ENCODE results near the gene MCUB.

Gene MCUB

DNA sequence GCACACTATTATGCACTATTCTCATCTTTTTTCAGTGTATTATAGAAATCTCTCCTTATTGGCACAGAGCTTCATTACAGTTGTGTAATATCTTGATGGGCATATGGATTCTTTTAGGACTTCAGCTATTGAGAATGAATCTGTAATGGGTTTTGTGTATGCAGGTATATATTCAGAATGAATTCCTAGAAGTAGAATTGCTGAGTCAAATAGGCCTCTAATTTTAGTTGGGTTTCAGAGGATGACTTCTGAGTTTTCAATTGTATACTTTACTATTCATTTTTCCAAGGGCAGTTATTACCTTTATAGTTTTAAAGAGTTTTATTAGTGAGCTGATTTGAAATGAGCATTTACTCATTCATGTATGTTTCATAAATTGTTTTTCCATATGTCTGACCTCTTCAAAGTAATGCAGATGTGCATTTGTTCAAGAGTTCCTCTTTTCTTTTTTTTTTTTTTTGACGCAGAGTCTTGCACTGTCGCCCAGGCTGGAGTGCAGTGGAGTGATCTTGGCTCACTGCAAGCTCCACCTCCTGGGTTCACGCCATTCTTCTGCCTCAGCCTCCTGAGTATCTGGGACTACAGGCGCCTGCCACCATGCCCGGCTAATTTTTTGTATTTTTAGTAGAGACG, 123.7 kb downstream of the MCUB start:
- no peak for DNase-seq (ENCODE audit: low read depth)

DNA sequence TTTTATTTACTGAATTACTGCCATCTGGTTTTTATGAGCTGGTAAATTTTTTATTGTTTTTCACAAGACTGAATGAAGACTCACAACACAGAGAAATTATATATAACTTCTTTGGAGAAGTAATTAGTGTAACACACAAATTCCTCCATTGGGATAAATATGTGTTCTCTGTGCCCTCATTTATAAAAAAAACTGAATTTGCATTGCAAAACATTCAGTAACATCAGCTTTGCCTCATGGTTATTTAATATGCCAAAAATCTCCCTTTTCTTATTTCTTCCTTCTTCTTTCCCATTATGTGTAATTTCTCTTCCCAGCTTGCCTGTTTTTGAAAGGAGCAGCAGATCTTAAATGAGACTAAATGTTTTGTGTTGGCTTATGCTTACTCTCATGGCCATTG, 124.7 kb downstream of the MCUB start:
- no peak for DNase-seq (ENCODE audit: low read depth)

- DNase-seq (ENCODE audit: low read depth) = no peak
These were observed 130.8 kb downstream of the MCUB start for GRCh38 chr4:109690690-109691410.

GRCh38 chr4:109691411-109691920, 131.4 kb downstream of the MCUB start:
- no peak for DNase-seq (ENCODE audit: low read depth)

DNA sequence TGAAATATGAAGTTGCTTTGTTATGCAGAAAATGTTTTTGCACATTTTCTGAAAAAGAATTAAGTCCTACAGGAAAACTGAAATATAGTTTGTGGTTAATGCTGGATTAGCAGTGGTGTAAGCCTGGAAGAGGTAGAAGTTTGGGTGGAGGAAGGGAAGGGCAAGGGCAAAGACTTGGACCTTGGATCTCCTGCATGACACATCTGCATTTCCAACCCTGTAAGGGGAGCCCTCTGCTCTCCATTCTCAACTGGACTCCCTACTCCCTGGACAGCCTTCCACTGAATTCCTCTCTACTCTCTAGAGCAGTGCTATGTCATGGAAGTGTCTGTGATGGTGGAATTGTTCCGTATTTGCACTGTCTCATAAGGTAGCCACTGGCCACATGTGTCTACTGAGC, 138.6 kb downstream of the MCUB start:
- DNase-seq (ENCODE audit: low read depth) = no peak

GRCh38 chr4:109699553-109700225, 139.6 kb downstream of the MCUB start:
- DNase-seq (ENCODE audit: low read depth) = no peak

DNA sequence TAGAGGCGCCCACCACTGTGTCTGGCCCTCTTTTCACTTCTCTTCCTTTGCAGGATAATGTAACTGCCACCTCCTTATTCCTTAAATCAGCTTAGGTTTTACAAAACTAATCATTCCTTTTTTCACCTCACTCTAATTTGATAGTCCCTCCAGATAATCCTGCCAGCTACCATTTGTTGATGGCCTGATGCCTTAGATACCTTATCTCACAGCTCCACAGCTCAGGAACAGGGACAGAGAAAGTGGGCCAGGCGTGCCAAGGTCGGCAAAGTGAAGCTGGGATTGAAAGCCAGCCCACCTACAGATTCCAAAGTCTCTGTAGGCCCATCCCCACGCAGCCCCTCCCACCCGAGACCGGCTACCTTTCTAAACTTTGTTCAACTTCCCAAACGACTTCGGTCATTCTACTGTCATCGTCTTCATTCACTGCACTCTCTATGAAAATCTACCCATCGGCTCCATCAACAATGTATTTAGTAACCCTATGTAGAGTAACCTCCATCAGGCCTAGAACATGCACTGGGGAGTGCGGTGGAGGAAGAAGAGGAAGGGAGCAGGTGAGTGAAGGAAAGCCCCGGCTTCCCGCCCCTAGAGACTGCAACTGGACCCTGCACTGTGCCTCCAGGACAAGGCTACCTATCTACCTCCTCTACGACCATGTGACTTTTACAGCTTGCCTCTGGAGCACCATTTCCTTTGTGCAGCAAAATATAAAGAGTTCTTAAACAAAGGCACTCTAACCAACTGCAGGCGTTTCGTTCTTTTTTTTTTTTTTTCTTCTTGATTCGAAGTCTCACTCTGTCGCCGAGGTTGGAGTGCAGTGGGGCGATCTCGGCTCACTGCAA, 141.7 kb downstream of the MCUB start:
- DNase-seq (ENCODE audit: low read depth) = no peak

GRCh38 chr4:109702950-109703663, 143.1 kb downstream of the MCUB start, which contains the start of gene CASP6:
CASP6 (minus strand) TSS chr4:109703445; CDS start chr4:109703395, 50 bp downstream.
- peak; percentile 47 for DNase-seq (ENCODE audit: low read depth)

- DNase-seq (ENCODE audit: low read depth) = no peak
These were observed 143.8 kb downstream of the MCUB start for GRCh38 chr4:109703664-109704361.

GRCh38 chr4:109708435-109708834, 148.4 kb downstream of the MCUB start:
- DNase-seq (ENCODE audit: low read depth) = no peak

- no peak for DNase-seq (ENCODE audit: low read depth)
These were observed 148.9 kb downstream of the MCUB start for GRCh38 chr4:109708990-109709389.

GRCh38 chr4:109713500-109713899, 153.5 kb downstream of the MCUB start:
- DNase-seq (ENCODE audit: low read depth) = no peak

DNA sequence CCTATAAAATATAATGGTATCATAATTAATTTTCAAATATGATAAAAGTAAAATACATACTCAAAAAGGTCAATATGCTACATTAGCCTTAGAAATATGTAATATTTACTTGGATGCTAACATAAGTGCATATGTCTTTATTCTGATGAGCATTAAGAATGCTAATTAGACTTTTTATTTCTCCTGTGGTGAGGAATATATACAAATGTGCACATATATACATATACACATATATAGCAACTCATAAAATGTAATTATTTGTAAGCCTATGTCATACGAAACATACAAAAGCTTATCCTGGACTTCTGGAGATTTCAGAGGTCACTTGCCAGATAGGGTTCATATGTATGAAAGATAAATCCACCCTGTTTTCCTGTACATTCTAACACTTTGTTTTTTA, 158.7 kb downstream of the MCUB start:
- no peak for DNase-seq (ENCODE audit: low read depth)

DNA sequence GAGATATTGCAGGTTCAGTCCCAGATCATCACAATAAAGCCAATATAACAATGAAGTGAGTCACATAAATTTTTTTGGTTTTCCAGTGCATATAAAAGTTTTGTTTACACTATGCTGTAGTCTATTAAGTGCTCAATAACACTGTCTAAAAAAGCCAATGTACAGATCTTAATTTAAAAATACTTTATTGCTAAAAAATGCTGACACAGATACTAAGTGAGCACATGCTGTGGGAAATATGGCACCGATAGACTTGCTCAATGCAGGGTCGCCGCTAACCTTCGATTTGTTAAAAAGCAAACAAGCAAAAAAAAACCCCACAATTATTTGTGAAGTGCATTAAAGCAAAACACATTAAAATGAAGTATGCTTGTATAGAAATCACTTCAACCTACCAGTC, 159.6 kb downstream of the MCUB start:
- DNase-seq (ENCODE audit: low read depth) = no peak

- no peak for DNase-seq (ENCODE audit: low read depth)
These were observed 161.0 kb downstream of the MCUB start for GRCh38 chr4:109721033-109721432.

GRCh38 chr4:109722357-109722756, 162.3 kb downstream of the MCUB start:
- DNase-seq (ENCODE audit: low read depth) = no peak

- no peak for DNase-seq (ENCODE audit: low read depth)
These were observed 163.1 kb downstream of the MCUB start for GRCh38 chr4:109723110-109723509.

DNA sequence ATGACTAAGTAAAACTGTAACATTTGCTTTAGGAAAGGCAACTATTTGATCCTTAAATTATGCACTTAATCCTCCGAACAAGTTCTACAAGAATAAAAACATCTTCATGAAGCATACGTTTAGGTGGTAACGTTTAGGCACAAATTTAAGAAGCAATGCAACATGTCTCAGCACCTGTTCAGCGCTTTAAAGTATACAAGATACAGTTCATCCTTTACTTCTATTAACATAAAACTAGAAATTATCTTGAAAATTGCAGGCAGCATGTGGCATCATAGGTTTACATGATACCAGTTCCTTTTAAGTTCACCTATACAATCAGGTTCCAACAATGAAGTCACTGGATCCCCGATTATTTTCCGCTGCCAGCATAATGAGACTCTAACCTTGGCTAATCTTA, 168.3 kb downstream of the MCUB start:
- no peak for DNase-seq (ENCODE audit: low read depth)

GRCh38 chr4:109729117-109729717, 169.2 kb downstream of the MCUB start:
- no peak for DNase-seq (ENCODE audit: low read depth)

All from activated T-cell treated with anti-CD3 and anti-CD28 coated beads for 24 hours (primary cell).